HTR-8/SVneo (cell line): ENCODE results near the gene MRPS12.
A peak's percentile ranks its signal among the peaks of the same experiment; 100 is the strongest.
"Not testable (repeated sequence)": the region's sequence is repeated elsewhere in the genome, so short reads cannot be mapped to it uniquely, and the experiment has no call there.

ENCODE experiments used
- DNase-seq: peaks from one replicate; pipeline ENCODE4 v3.0.0; 2011; ENCODE audit warnings: low spot score, mixed read lengths; ENCODE audit not compliant: insufficient read length
- FAIRE-seq: peaks from 2 replicates; lab custom pipeline; 2011; peaks lifted over from hg19 to GRCh38; lab: Jason Lieb, UNC

The MRPS12 gene

GRCh38 chr19:38930776-38931520, at the start of gene MRPS12:
Gene MRPS12, plus strand, starts transcription at chr19:38930944. Its CDS starts 351 bp downstream, at chr19:38931295.
- DNase-seq (peak; percentile 99), FAIRE-seq (peak; percentile 94)

- FAIRE-seq (no peak), DNase-seq (no peak)
Observed at GRCh38 chr19:38883286-38883685, 47.5 kb upstream of the MRPS12 start.

DNA sequence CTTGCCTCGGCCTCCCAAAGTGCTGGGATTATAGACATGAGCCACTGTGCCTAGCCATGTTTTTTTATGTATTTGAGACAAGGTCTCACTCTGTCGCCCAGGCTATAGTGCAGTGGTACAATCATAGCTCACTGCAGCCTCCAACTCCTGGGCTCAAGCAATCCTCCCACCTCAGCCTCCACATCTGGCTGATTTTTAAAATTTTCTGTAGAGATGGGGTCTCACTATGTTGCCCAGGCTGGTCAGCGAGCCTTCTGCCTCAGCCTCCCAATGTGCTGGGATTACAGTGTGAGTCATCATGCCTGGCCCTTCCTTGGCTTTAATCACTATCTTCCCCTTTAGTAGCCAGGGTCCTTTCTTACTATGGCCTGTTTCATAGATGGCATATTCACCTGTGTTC, 46.1 kb upstream of the MRPS12 start:
- DNase-seq, FAIRE-seq: not testable (repeated sequence)

DNA sequence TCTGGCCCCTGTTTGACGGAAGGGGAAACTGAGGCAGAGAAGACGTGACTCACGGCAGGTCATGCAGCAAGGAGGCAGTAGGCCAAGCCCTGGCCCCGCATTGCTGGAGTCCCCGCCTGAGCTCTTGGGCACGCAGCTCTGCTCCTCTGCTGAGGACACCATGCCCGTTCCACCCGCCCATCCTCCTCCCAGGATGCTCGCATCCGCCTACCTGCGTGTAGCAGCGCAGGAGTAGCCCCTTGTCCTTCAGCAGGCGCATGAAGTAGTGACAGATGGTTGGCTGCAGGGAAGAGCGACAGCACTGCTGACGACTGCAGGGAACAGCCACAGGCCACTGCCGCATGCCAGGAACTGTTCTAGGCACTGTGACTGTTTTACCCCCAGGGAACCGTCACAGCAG, 41.9 kb upstream of the MRPS12 start:
- DNase-seq (no peak), FAIRE-seq (no peak)

GRCh38 chr19:38889803-38890202, 40.9 kb upstream of the MRPS12 start:
- DNase-seq (no peak), FAIRE-seq (no peak)

DNA sequence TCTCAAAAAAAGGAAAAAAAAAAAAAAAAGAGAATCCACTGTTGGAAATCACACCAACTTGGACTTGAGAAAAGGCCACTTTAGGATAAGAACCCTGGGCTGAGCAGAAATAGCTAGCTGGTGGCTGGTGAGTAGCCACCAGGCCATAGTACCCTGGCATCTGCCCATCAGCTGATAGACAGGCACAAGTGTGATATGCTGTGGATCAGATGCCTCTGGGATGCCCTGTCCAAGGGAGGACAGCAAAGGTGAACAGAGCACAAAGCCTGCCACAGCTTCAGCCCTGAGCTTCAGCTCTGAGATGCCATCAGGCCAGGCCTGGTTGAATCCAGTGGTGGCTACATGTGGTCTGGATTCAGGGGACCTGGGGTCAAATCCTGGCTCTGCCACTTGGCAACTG, 40.1 kb upstream of the MRPS12 start:
- no peak for DNase-seq
- FAIRE-seq, result no peak

DNA sequence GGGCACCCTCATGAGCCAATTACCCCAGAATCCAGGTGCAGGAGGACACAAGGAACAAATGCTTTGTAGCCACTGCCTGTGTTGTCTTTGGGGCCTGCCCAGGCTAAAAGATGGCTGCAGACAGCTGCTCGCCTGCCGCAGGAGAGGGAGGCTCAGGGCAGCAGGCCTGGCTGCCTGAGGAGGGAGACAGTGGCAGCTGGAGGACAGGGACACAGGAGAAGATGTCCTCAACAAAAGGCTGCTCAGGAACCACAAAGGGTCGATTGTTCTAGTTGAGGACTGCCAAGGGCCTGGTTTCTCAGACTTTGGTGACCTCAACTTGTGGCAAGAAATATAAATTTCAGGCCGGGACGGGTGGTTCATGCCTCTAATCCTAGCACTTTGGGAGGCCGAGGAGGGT, 39.0 kb upstream of the MRPS12 start:
- no peak for FAIRE-seq

GRCh38 chr19:38892841-38893240, 37.9 kb upstream of the MRPS12 start:
- no peak for FAIRE-seq
- no peak for DNase-seq

More for the DNA sequence above, 39.0 kb upstream of the MRPS12 start:
- DNase-seq, result no peak

DNA sequence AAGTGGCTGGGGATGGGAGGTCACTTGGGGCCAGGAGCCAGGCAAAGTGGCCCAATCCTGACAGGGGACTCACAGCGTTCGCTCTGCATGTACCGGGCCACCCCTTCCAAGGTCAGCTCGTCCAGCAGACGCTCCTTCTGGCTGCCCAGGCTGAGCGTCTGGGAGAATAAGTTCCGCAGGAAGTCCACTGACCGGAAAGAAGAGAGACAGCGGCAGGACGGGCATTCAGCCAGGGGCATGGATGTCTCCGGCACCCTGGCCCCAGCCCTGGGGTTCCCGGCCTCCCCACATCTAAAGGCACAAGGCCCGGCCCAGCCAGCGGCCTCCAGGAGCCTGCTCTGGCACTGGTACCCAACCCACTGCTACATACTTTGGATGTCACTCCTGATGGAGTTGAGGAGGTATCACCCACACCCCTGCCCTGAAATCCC, 37.4 kb upstream of the MRPS12 start:
- DNase-seq, result no peak
- no peak for FAIRE-seq

DNA sequence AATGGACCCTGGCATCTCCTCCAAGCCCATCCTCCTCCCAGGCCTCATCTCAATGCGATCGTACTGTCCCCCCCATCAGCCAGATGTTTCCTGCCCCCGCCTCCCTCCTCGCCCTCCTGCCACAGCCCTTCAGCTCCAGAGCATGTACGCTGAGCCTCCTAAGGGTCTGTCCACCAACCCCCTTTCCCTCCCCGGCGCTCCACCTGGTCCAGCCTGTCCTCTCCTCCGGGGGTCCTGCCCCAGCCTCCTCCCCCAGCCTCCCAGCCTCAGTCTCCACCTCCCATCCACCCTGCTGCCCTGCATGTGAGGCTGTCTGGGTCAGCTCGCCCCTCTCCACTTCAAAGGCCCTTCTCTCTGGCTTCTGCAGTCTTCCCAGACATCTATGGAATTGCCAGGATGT, 35.8 kb upstream of the MRPS12 start:
- no peak for FAIRE-seq
- DNase-seq, result no peak

GRCh38 chr19:38898788-38899446, 31.8 kb upstream of the MRPS12 start:
- FAIRE-seq (no peak), DNase-seq (peak; percentile 13)

DNA sequence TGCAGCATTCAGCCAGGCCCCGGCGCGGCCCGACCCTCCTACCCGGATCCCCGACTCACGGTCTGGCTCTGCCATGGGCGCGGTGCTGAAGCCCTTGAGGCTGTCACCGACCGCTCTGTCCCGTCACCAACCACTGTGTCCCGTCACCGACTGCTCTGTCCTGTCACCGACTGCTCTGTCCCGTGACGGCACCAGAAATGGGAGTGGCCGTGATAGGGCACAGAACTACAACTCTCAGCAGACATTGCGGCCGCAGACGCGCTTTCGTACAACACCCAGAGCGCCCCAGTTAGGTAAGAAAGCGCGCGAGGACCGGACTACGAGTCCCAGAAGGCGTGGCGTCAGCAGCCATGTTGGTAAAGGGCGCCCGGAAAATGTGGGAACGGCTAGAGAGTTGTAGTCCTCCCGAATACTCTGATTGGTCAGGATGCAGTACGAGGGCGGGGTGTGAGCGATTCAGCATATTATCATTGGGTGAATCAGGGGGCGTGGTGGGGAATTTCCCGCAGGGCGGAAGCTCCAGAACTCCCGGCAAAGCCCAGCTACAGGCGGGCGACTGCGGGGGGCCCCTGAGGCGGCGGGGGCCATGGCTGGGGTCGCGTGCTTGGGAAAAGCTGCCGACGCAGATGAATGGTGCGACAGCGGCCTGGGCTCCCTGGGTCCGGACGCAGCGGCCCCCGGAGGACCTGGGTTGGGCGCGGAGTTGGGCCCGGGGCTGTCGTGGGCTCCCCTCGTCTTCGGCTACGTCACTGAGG, 31.1 kb upstream of the MRPS12 start, which contains the start of the genes NFKBIB and SIRT2:
Gene NFKBIB, plus strand, starts transcription at position 523 of the 755 bp plus-strand sequence. Its CDS starts 64 bp downstream, at position 587.
Gene SIRT2, minus strand, starts transcription at position 172 of the 755 bp plus-strand sequence. Its CDS starts 97 bp downstream, at position 75.
- FAIRE-seq, result peak; percentile 99
- peak; percentile 99 for DNase-seq

DNA sequence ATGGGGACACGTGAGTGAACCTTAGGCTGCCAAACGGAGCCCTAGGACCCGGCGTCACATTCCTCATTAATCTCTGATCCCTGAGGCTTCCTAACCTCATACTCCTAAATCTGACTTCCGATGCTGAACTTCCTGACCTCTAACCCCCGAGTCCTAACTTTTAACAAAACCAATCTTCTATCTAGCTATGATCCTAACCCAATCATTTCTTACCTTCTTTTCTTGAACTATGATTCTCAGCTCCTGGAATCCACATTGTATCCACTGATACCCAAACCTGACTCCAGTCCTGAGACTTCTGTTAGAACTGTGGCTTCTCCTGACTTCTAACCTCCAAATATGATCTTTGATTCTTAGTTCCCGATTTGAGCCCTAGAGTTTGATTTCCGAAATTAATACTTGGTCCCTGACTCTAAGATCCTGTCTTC, 30.5 kb upstream of the MRPS12 start:
- no peak for FAIRE-seq
- DNase-seq, result peak; percentile 17

GRCh38 chr19:38900743-38901190, 30.0 kb upstream of the MRPS12 start:
- DNase-seq (no peak), FAIRE-seq (no peak)

GRCh38 chr19:38901683-38902082, 29.1 kb upstream of the MRPS12 start:
- FAIRE-seq (no peak), DNase-seq (no peak)

DNA sequence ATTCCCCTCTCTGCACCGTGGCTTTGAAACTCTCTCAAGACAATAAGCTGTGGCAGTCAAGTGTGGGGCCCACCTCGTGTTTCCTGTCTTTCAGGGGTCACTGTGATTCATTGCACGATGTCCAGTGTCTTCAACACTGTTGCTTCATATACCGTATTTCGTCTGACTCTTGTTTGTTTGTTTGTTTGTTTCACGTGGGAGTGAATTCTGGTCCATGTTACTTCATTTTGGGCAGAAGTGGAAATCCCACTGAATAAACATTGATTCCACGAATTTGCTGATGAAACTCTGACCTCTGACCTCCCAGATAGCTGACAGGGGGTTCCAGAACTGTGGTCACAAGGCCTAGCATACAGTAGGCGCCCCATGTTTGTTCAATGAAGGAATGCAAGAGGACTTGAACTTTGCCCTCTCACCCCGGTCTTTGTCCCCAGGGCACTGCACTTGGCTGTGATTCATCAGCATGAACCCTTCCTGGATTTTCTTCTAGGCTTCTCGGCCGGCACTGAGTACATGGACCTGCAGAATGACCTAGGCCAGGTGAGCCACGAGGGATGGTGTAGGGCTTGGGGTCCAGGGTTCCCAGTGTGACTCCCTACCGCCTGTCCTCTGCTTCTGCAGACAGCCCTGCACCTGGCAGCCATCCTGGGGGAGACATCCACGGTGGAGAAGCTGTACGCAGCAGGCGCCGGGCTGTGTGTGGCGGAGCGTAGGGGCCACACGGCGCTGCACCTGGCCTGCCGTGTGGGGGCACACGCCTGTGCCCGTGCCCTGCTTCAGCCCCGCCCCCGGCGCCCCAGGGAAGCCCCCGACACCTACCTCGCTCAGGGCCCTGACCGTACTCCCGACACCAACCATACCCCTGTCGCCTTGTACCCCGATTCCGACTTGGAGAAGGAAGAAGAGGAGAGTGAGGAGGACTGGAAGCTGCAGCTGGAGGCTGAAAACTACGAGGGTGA, 25.9 kb upstream of the MRPS12 start:
- DNase-seq (no peak), FAIRE-seq (no peak)

GRCh38 chr19:38905620-38906019, 25.1 kb upstream of the MRPS12 start:
- no peak for FAIRE-seq
- DNase-seq, result no peak

DNA sequence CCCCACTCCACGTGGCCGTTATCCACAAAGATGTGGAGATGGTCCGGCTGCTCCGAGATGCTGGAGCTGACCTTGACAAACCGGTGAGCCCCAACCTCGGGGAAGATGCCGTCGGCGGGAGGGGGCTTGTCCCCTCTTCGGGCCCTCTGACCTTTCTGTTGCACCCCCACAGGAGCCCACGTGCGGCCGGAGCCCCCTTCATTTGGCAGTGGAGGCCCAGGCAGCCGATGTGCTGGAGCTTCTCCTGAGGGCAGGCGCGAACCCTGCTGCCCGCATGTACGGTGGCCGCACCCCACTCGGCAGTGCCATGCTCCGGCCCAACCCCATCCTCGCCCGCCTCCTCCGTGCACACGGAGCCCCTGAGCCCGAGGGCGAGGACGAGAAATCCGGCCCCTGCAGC, 23.5 kb upstream of the MRPS12 start:
- DNase-seq, result no peak
- FAIRE-seq, result no peak

- FAIRE-seq (no peak), DNase-seq (no peak)
Observed at GRCh38 chr19:38907670-38908069, 23.1 kb upstream of the MRPS12 start.
